ENCODE data around the gene PPP1R15B.

The PPP1R15B gene

GRCh38 chr1:204420039-204421004 is 8.7 kb upstream of the PPP1R15B start:
- no peak for DNase-seq (ENCODE audit: low read depth)
- no peak overlapping the region for H3K4me3 ChIP-seq (ENCODE audit: low read length)
- no peak for TF ChIP-seq CTCF (conservative IDR thresholded peaks at IDR 0.05; ENCODE audit: low read depth, low read length)

GRCh38 chr1:204419064-204419403 is 7.4 kb upstream of the PPP1R15B start:
- TF ChIP-seq CTCF (conservative IDR thresholded peaks at IDR 0.05; ENCODE audit: low read depth, low read length) = no peak
- no peak for DNase-seq (ENCODE audit: low read depth)
- H3K4me3 ChIP-seq (ENCODE audit: low read length) = no peak overlapping the region

- no peak overlapping the region for H3K4me3 ChIP-seq (ENCODE audit: low read length)
- DNase-seq (ENCODE audit: low read depth) = no peak
- no peak for TF ChIP-seq CTCF (conservative IDR thresholded peaks at IDR 0.05; ENCODE audit: low read depth, low read length)
Observed at GRCh38 chr1:204418174-204419063, 6.8 kb upstream of the PPP1R15B start.

GRCh38 chr1:204417074-204417997 is 5.7 kb upstream of the PPP1R15B start:
- TF ChIP-seq CTCF (conservative IDR thresholded peaks at IDR 0.05; ENCODE audit: low read depth, low read length) = no peak
- peak overlapping the region; percentile 47 for H3K4me3 ChIP-seq (ENCODE audit: low read length)
- peak; percentile 100 for DNase-seq (ENCODE audit: low read depth)

GRCh38 chr1:204416589-204417073 is 5.0 kb upstream of the PPP1R15B start:
- H3K4me3 ChIP-seq (ENCODE audit: low read length) = peak overlapping the region; percentile 47
- DNase-seq (ENCODE audit: low read depth) = no peak
- no peak for TF ChIP-seq CTCF (conservative IDR thresholded peaks at IDR 0.05; ENCODE audit: low read depth, low read length)

- no peak for TF ChIP-seq CTCF (conservative IDR thresholded peaks at IDR 0.05; ENCODE audit: low read depth, low read length)
- H3K4me3 ChIP-seq (ENCODE audit: low read length) = no peak overlapping the region
- DNase-seq (ENCODE audit: low read depth) = no peak
Observed at GRCh38 chr1:204415351-204415750, 3.7 kb upstream of the PPP1R15B start.
